K562 treated with DMSO at 1 percent for 4 hours (cell line): ENCODE measurements around the gene DICER1. TPM values are rescaled to one million over a fixed set of nuclear protein-coding genes. Genes with fewer than 3 reads are reported as not detected.

Experiments
- total RNA-seq: library from RNA; unstranded; fragments of 300-600 nt; gene quantifications from 2 replicates; pipeline ENCODE4 v1.2.3, GENCODE V29; 2022; ENCODE audit not compliant: insufficient read depth

DICER1 gene
- total RNA-seq = 4.1 and 4.6 TPM in 2 replicates

GRCh38 chr14:95157327-95158189, at the start of gene DICER1:
TSS of gene DICER1 (minus strand) at chr14:95157529. CDS start at chr14:95133458, 24,071 bp downstream.

Other genes with a start within 250 kb of the DICER1 start
- gene CLMN, start 162.4 kb upstream of the DICER1 start, total RNA-seq = 0.54 TPM in 1 of 2 replicates, not detected in the other